GM12873 (cell line): ENCODE results near the gene RPSA.

Source experiments
- CTCF ChIP-seq: IDR thresholded peaks from 2 replicates; pipeline ENCODE4 v1.5.1; 2012; ENCODE audit warnings: low read depth, mild to moderate bottlenecking, moderate library complexity, low read length, control low read depth; ENCODE audit not compliant: insufficient read depth; ENCODE audit errors: missing control alignments

The RPSA gene

GRCh38 chr3:39378088-39378487 lies 28.4 kb upstream of the RPSA start:
- peak; percentile 94 for TF ChIP-seq CTCF

- no peak for TF ChIP-seq CTCF
These were observed 27.4 kb upstream of the RPSA start for GRCh38 chr3:39378957-39379777.

GRCh38 chr3:39379778-39380155 lies 26.8 kb upstream of the RPSA start:
- no peak for TF ChIP-seq CTCF

- TF ChIP-seq CTCF, result no peak
These were observed 25.1 kb upstream of the RPSA start for GRCh38 chr3:39381432-39381831.

- TF ChIP-seq CTCF, result peak; percentile 51
These were observed 23.3 kb upstream of the RPSA start, which contains the start of gene SLC25A38 for GRCh38 chr3:39383045-39383880. SLC25A38 (plus strand) TSS chr3:39383370; CDS start chr3:39383725, 355 bp downstream.

- no peak for TF ChIP-seq CTCF
These were observed 22.4 kb upstream of the RPSA start for GRCh38 chr3:39383881-39384664.
